ENCODE results near the gene RTN4R. TPM values are rescaled to one million over a fixed set of nuclear protein-coding genes. Genes with fewer than 3 reads are reported as not detected.
A peak's percentile ranks its signal among the peaks of the same experiment; 100 is the strongest.

Gene RTN4R
- total and polyA plus RNA-seq, 2 of the 4 experiments (the other 2 are of a cell fraction) = 0.18 to 0.94 TPM

DNA sequence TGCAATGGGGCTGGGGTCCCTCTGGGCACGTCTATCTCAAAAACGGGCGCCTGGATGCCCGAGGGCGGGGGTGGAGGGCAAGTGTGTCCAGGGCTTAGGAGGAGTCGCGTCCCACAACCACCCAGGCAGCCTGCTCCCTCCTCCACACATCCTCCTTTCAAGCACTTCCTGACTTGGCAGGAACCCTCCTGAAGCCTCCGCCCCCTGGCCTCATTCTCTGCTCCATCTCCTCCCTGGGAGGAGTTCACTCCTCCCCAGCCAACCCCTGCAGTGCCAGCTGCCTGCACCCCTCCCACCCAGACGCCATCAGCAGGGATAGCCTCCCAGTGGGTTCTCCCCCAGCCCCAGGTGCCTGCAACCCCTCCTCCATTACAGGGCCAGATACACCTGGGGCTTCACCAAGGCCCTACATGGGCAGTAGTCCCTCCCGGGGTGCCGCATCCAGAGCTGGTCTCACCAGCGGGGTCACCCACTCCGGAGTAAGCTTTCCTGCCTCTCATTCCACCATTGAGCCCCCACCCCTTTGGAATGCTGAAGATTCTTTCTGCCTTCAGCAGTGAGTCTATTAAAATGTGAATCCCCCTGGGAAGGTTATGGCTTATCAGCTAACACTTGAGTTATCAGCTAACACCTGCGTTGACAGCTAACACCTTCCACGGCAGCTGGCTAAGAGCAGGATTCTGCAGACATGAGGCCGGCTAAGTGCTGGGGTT, 24.4 kb downstream of the RTN4R start:
- peaks cover 2% of the 10 kb centered on the region; the same call in 1 of the 2 replicates for H3K27me3 ChIP-seq (ENCODE audit: control insufficient read depth, insufficient read depth, low read length)
- H2AK5ac ChIP-seq (ENCODE audit: low read depth, low read length) = no peak overlapping the region
- no peaks in the 10 kb centered on the region for H4K20me1 ChIP-seq (ENCODE audit: insufficient read depth, low read length)
- no peak overlapping the region for H2BK20ac ChIP-seq (ENCODE audit: low read depth, low read length)
- POLR2A ChIA-PET (ENCODE audit: unreplicated experiment) = no interaction called here
- no peak overlapping the region for H3K27ac ChIP-seq (ENCODE audit: insufficient read depth, low read length)
- H3K4me1 ChIP-seq (ENCODE audit: control insufficient read depth, insufficient read depth, low read length) = peaks cover 5% of the 10 kb centered on the region
- H3K4me2 ChIP-seq (ENCODE audit: low read depth, low read length) = peak overlapping the region; percentile 26; the same call in 1 of the 2 replicates
- H4K8ac ChIP-seq (ENCODE audit: low read depth in 2 of 2, low read length in 2 of 2) = peak overlapping the region; percentile 81 to 84
- CTCF ChIA-PET = no interaction called here
- H2AFZ ChIP-seq (replicated peaks; ENCODE audit: low read length, poor library complexity) = peak overlapping the region; percentile 90
- H3K14ac ChIP-seq (replicated peaks; ENCODE audit: low read depth, low read length) = no peak overlapping the region
- 0 out of 2 replicates have a peak overlapping the region, but pooled peaks have one; percentile 3 for H3K4ac ChIP-seq (ENCODE audit: low read depth, low read length)
- peak overlapping the region; percentile 71 for H4K5ac ChIP-seq (ENCODE audit: low read depth, low read length)
- H3K9ac ChIP-seq (ENCODE audit: low read depth, low read length) = no peak overlapping the region
- H3K9me3 ChIP-seq (ENCODE audit: control insufficient read depth, insufficient read depth, low read length) = no peaks in the 10 kb centered on the region
- no peak overlapping the region for H3K23ac ChIP-seq (ENCODE audit: low read depth, low read length)
- no peak overlapping the region for H3K56ac ChIP-seq (ENCODE audit: extremely low read depth, insufficient read depth, low read length)
- H2BK15ac ChIP-seq (ENCODE audit: low read depth, low read length) = no peak overlapping the region
- peak; percentile 97 for ATAC-seq (ENCODE audit: low read depth)
- H3K18ac ChIP-seq (ENCODE audit: low read depth, low read length) = 0 out of 2 replicates have a peak overlapping the region, but pooled peaks have one; percentile 1
- peak; percentile 71 for DNase-seq
- no peak overlapping the region for H2BK120ac ChIP-seq (ENCODE audit: low read depth, low read length)
- H3K4me3 ChIP-seq (ENCODE audit: insufficient read depth, low read depth, low read length) = no peak overlapping the region
- intact Hi-C loops (cut with micrococcal nuclease) = no loop called here
- no peak overlapping the region; the same call in 1 of the 2 replicates for H4K91ac ChIP-seq (ENCODE audit: insufficient read depth, low read depth, low read length)
- no peaks in the 10 kb centered on the region for H3K9me1 ChIP-seq (ENCODE audit: insufficient read depth, low read length)
- no peaks in the 10 kb centered on the region for H3K36me3 ChIP-seq (ENCODE audit: control insufficient read depth, insufficient read depth, low read length)
- in situ Hi-C loops (cut with MboI; ENCODE audit: low sequenced_read_pairs) = no loop called here
- WGBS, 2 experiments (ENCODE audit: extremely low coverage in 2 of 2, insufficient read length in 1 of 2) = 27% methylated on average over 2 of the region's 16 CpGs; no CpG with 5 or more reads in 1 of the 2 experiments
- H2BK5ac ChIP-seq (ENCODE audit: low read depth, low read length, poor library complexity, severe bottlenecking) = no peak overlapping the region
- H2AK9ac ChIP-seq (replicated peaks; ENCODE audit: low read depth, low read length, poor library complexity) = peak overlapping the region; percentile 78
- no peaks in the 10 kb centered on the region for H3K79me1 ChIP-seq (ENCODE audit: low read depth in 1 of 2, low read length in 2 of 2)
- dilution Hi-C loops (cut with HindIII; ENCODE audit: low sequenced_read_pairs, unreplicated experiment) = no loop called here
- no TSS peak for BruUV-seq (replicated peaks)
- TF ChIP-seq FOS (IDR thresholded peaks at IDR 0.05; ENCODE audit: low read depth, low read length) (no peak), NFE2L2 (IDR thresholded peaks at IDR 0.05; ENCODE audit: low read depth, low read length) (no peak), BHLHE40 (IDR thresholded peaks at IDR 0.05; ENCODE audit: low read depth, low read length) (no peak), CHD1 (IDR thresholded peaks at IDR 0.05; ENCODE audit: low read depth, low read length) (no peak), MAZ (IDR thresholded peaks at IDR 0.05; ENCODE audit: borderline replicate concordance, low read depth, low read length) (no peak), POLR2A (IDR thresholded peaks at IDR 0.05; ENCODE audit: low read depth, low read length) (no peak), RCOR1 (IDR thresholded peaks at IDR 0.05; ENCODE audit: insufficient replicate concordance, low read length) (no peak), CEBPB (IDR thresholded peaks at IDR 0.05; ENCODE audit: low read depth, low read length) (no peak), ELK1 (IDR thresholded peaks at IDR 0.05; ENCODE audit: borderline replicate concordance, low read depth, low read length) (no peak), SMC3 (IDR thresholded peaks at IDR 0.05; ENCODE audit: low read depth, low read length) (no peak), RFX5 (IDR thresholded peaks at IDR 0.05; ENCODE audit: low read depth, low read length) (no peak), MAFK (IDR thresholded peaks at IDR 0.05; ENCODE audit: low read depth, low read length) (no peak), MXI1 (IDR thresholded peaks at IDR 0.05; ENCODE audit: borderline replicate concordance, low read depth, low read length) (no peak)
- TF ChIP-seq, protein P1, sequence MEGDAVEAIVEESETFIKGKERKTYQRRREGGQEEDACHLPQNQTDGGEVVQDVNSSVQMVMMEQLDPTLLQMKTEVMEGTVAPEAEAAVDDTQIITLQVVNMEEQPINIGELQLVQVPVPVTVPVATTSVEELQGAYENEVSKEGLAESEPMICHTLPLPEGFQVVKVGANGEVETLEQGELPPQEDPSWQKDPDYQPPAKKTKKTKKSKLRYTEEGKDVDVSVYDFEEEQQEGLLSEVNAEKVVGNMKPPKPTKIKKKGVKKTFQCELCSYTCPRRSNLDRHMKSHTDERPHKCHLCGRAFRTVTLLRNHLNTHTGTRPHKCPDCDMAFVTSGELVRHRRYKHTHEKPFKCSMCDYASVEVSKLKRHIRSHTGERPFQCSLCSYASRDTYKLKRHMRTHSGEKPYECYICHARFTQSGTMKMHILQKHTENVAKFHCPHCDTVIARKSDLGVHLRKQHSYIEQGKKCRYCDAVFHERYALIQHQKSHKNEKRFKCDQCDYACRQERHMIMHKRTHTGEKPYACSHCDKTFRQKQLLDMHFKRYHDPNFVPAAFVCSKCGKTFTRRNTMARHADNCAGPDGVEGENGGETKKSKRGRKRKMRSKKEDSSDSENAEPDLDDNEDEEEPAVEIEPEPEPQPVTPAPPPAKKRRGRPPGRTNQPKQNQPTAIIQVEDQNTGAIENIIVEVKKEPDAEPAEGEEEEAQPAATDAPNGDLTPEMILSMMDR (conservative IDR thresholded peaks at IDR 0.05; ENCODE audit: low read depth, low read length) = no peak
- TF ChIP-seq, protein P2, sequence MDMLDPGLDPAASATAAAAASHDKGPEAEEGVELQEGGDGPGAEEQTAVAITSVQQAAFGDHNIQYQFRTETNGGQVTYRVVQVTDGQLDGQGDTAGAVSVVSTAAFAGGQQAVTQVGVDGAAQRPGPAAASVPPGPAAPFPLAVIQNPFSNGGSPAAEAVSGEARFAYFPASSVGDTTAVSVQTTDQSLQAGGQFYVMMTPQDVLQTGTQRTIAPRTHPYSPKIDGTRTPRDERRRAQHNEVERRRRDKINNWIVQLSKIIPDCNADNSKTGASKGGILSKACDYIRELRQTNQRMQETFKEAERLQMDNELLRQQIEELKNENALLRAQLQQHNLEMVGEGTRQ (IDR thresholded peaks at IDR 0.05; ENCODE audit: low read depth, low read length) = no peak

All from IMR-90 (cell line).